Osteoblast (primary cell): ENCODE measurements around the gene AOPEP. TPM values are rescaled to one million over a fixed set of nuclear protein-coding genes. Genes with fewer than 3 reads are reported as not detected.
"Not testable (repeated sequence)": the region's sequence is repeated elsewhere in the genome, so short reads cannot be mapped to it uniquely, and the experiment has no call there.

Experiments
- DNase-seq: peaks from one replicate; pipeline ENCODE4 v3.0.0; 2011; ENCODE audit warnings: low spot score, mixed read lengths; ENCODE audit not compliant: insufficient read length; ENCODE audit errors: missing footprints
- H2AFZ ChIP-seq: 2 replicates; pipeline ENCODE4 v1.6.0; 2011; ENCODE audit warnings: mild to moderate bottlenecking, low read length
- H3K27ac ChIP-seq: 2 replicates; pipeline ENCODE4 v1.5.1; 2011; ENCODE audit warnings: mild to moderate bottlenecking, low read depth, low read length, moderate library complexity
- H3K27me3 ChIP-seq: 2 replicates; pipeline ENCODE4 v1.6.0; 2012; ENCODE audit warnings: mild to moderate bottlenecking, control low read depth, inconsistent platforms, low read length, moderate library complexity; ENCODE audit not compliant: insufficient read depth
- H3K36me3 ChIP-seq: 2 replicates; pipeline ENCODE4 v1.5.1; 2011; ENCODE audit warnings: mild to moderate bottlenecking, low read length, control low read depth, moderate library complexity; ENCODE audit not compliant: insufficient read depth
- H3K4me1 ChIP-seq: 2 replicates; pipeline ENCODE4 v1.5.1; 2011; ENCODE audit warnings: mild to moderate bottlenecking, low read length, control low read depth, moderate library complexity; ENCODE audit not compliant: insufficient read depth
- H3K4me2 ChIP-seq: 2 replicates; pipeline ENCODE4 v1.6.0; 2011; ENCODE audit warnings: mild to moderate bottlenecking, low read length; ENCODE audit not compliant: insufficient read depth
- H3K4me3 ChIP-seq: fragments of 200-600 bp; sonication (generic); 3 replicates; pipeline ENCODE4 v1.5.1; 2012; ENCODE audit warnings: mild to moderate bottlenecking, low read length, inconsistent platforms; ENCODE audit not compliant: insufficient read depth
- H3K79me2 ChIP-seq: 2 replicates; pipeline ENCODE4 v1.6.0; 2012; ENCODE audit warnings: mild to moderate bottlenecking, low read length, control low read depth, inconsistent platforms; ENCODE audit not compliant: insufficient read depth
- H3K9me3 ChIP-seq: 2 replicates; pipeline ENCODE4 v1.5.1; 2011; ENCODE audit warnings: low read depth, low read length, control low read depth
- H4K20me1 ChIP-seq: 2 replicates; pipeline ENCODE4 v1.6.0; 2012; ENCODE audit warnings: mild to moderate bottlenecking, low read length, control low read depth; ENCODE audit not compliant: insufficient read depth
- CTCF ChIP-seq: IDR thresholded peaks from 2 replicates; pipeline ENCODE4 v1.5.1; 2011; ENCODE audit warnings: mild to moderate bottlenecking, low read depth, low read length, moderate library complexity; ENCODE audit errors: extremely low read depth
- total RNA-seq: library from RNA; depleted of rRNA; stranded (reverse); fragments of >200 nt; gene quantifications from 2 replicates; pipeline ENCODE4 v1.2.3, GENCODE V29; 2012

AOPEP gene
- total RNA-seq, 1 donor, result 131 TPM

DNA sequence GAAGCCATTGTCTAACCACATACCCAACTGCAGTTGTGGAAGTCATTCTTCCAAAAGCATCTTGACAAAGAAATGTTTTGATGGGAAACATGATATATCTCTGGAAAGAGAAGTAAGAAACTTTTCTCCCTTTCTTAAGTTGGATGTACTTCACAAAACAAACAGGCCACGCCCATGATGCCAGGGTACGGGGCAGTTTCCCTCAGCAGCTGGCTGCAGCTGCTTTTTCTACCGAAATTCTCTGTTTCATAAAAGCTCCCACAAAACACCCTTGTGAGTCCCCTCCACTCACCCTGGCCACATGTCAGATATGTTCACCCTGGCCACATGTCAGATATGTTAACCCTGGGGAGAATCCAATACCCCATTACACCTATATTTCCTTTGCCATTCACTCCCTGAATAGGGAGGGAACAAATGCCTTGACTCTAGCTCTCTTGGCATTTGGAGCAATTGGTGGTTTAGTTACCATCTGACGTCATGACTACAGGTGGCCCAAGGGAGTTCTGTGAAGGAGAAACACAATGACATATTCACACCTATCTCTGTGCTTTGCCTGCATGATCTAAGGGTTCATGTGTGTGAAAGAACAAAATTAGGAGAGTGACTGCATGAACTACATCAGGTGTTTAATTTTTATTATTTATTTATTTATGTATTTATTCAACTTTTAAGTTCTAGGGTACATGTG is 103.0 kb downstream of the AOPEP start:
- no peaks in the 10 kb centered on the region for H3K9me3 ChIP-seq

GRCh38 chr9:94830071-94830604 is 103.6 kb downstream of the AOPEP start:
- H3K4me1 ChIP-seq, result peaks cover 22% of the 10 kb centered on the region
- H3K27me3 ChIP-seq, H3K4me3 ChIP-seq, H4K20me1 ChIP-seq, H3K4me2 ChIP-seq, H3K36me3 ChIP-seq, DNase-seq, H3K9me3 ChIP-seq, H3K79me2 ChIP-seq, H2AFZ ChIP-seq, H3K27ac ChIP-seq: not testable (repeated sequence)

More for the DNA sequence above, 103.0 kb downstream of the AOPEP start:
- H3K27ac ChIP-seq, result no peak overlapping the region
- no peaks in the 10 kb centered on the region for H4K20me1 ChIP-seq
- H3K27me3 ChIP-seq, result no peaks in the 10 kb centered on the region
- H3K4me2 ChIP-seq, result no peak overlapping the region
- TF ChIP-seq CTCF, result no peak
- H3K4me1 ChIP-seq, result peaks cover 26% of the 10 kb centered on the region
- H3K36me3 ChIP-seq, result no peaks in the 10 kb centered on the region
- DNase-seq, result no peak
- H3K4me3 ChIP-seq, result no peak overlapping the region
- no peak overlapping the region for H2AFZ ChIP-seq
- no peaks in the 10 kb centered on the region for H3K79me2 ChIP-seq

GRCh38 chr9:94833802-94834201 is 107.3 kb downstream of the AOPEP start:
- no peak for TF ChIP-seq CTCF
- no peaks in the 10 kb centered on the region for H3K79me2 ChIP-seq
- DNase-seq, result no peak
- H3K9me3 ChIP-seq, result no peaks in the 10 kb centered on the region
- no peak overlapping the region for H3K27ac ChIP-seq
- no peaks in the 10 kb centered on the region for H3K36me3 ChIP-seq
- H4K20me1 ChIP-seq, result no peaks in the 10 kb centered on the region
- no peak overlapping the region for H3K4me3 ChIP-seq
- H2AFZ ChIP-seq, result no peak overlapping the region
- no peaks in the 10 kb centered on the region for H3K27me3 ChIP-seq
- H3K4me2 ChIP-seq, result no peak overlapping the region
- no peaks in the 10 kb centered on the region for H3K4me1 ChIP-seq

GRCh38 chr9:94837404-94837803 is 110.9 kb downstream of the AOPEP start:
- no peak for TF ChIP-seq CTCF
- no peaks in the 10 kb centered on the region for H3K27me3 ChIP-seq
- H3K9me3 ChIP-seq, result no peaks in the 10 kb centered on the region
- no peak overlapping the region for H3K4me3 ChIP-seq
- no peak overlapping the region for H2AFZ ChIP-seq
- H3K79me2 ChIP-seq, result peaks cover 2% of the 10 kb centered on the region
- no peak for DNase-seq
- H3K27ac ChIP-seq, result no peak overlapping the region
- H3K36me3 ChIP-seq, result no peaks in the 10 kb centered on the region
- H3K4me1 ChIP-seq, result no peaks in the 10 kb centered on the region
- H4K20me1 ChIP-seq, result no peaks in the 10 kb centered on the region
- no peak overlapping the region for H3K4me2 ChIP-seq
